K562 (cell line): ENCODE measurements around the gene THOC1. TPM values are rescaled to one million over a fixed set of nuclear protein-coding genes. Genes with fewer than 3 reads are reported as not detected.

Experiments
- ATAC-seq: fragments of 200-7000 bp; cut with Tn5 transposase; 3 replicates; pipeline ENCODE4 v1.9.1; 2020; ENCODE audit warnings: moderate library complexity
- BruUV-seq: library from RNA; stranded (reverse); fragments of 400-500 nt; replicated peaks from 2 replicates; lab custom pipeline; 2021; lab: Mats Ljungman, UMichigan
- CTCF ChIA-PET: fragments of 300-600 bp; formaldehyde crosslinking; extraction: SDS; loops from one replicate; lab custom pipeline; 2021; ENCODE audit warnings: low intra/inter-chr PET ratio; lab: Yijun Ruan, JAX
- POLR2A ChIA-PET: fragments of 300-600, 350-650 bp; sonication (Branson Sonifier 250); formaldehyde crosslinking; extraction: SDS; loops from one replicate; lab custom pipeline; 2021; ENCODE audit warnings: antibody characterized with exemption, inconsistent platforms; lab: Yijun Ruan, JAX
- DNase-seq, 4 experiments: peaks; one replicate each; pipeline versions ENCODE4 v3.0.0 to v3.0.0-alpha.2; 2011 to 2018; ENCODE audit warnings: low spot score in 3 of 4, mixed read lengths in 3 of 4; ENCODE audit errors: extremely low read depth in 1 of 4
- FAIRE-seq: peaks from 2 replicates; lab custom pipeline; 2011; peaks lifted over from hg19 to GRCh38; lab: Jason Lieb, UNC
- H2AFZ ChIP-seq: 2 replicates; pipeline ENCODE4 v1.6.0; 2011; ENCODE audit warnings: low read depth, low read length, control low read depth, inconsistent platforms
- H3K27ac ChIP-seq: fragments of 200-600 bp; 3 replicates; pipeline ENCODE4 v1.8.0; 2011; ENCODE audit warnings: low read depth, mild to moderate bottlenecking, control low read depth, inconsistent platforms, low read length, moderate library complexity, mixed read lengths; ENCODE audit errors: extremely low read depth
- H3K27me3 ChIP-seq, 2 experiments: fragments of 300-600 bp in 1 of 2; 2 replicates in 1 of 2; 3 replicates in 1 of 2; pipeline versions ENCODE4 v1.6.0 to v1.8.0; 2011; ENCODE audit warnings: inconsistent platforms in 2 of 2, low read length in 2 of 2, mild to moderate bottlenecking in 1 of 2, mixed read lengths in 1 of 2, moderate library complexity in 1 of 2; ENCODE audit not compliant: control insufficient read depth in 2 of 2, insufficient read depth in 2 of 2
- H3K36me3 ChIP-seq: fragments of 300-600 bp; 3 replicates; pipeline ENCODE4 v1.8.0; 2011; ENCODE audit warnings: mild to moderate bottlenecking, low read length, inconsistent platforms; ENCODE audit not compliant: control insufficient read depth, insufficient read depth
- H3K4me1 ChIP-seq, 2 experiments: fragments of 200-600 bp in 1 of 2; replicated peaks in 1 of 2; 2 replicates in 1 of 2; 3 replicates in 1 of 2; pipeline versions ENCODE4 v1.5.1 to v1.8.0; 2011; ENCODE audit warnings: inconsistent platforms in 2 of 2, low read length in 2 of 2, mild to moderate bottlenecking in 1 of 2, mixed read lengths in 1 of 2, moderate library complexity in 1 of 2; ENCODE audit not compliant: control insufficient read depth in 2 of 2, insufficient read depth in 2 of 2
- H3K4me2 ChIP-seq: 2 replicates; pipeline ENCODE4 v1.6.1; 2011; ENCODE audit warnings: low read length, control low read depth, inconsistent platforms, mixed read lengths; ENCODE audit not compliant: insufficient read depth
- H3K4me3 ChIP-seq: fragments of 200-600 bp; sonication (generic), shearing (Covaris generic); 2 replicates; pipeline ENCODE4 v1.5.1; 2016; ENCODE audit warnings: control low read depth, inconsistent platforms
- H3K79me2 ChIP-seq: fragments of 200-600 bp; 3 replicates; pipeline ENCODE4 v1.8.0; 2011; ENCODE audit warnings: low read length, inconsistent platforms; ENCODE audit not compliant: control insufficient read depth, insufficient read depth
- H3K9ac ChIP-seq, 2 experiments: 2 replicates each; pipeline versions ENCODE4 v1.6.0 to v1.6.1; 2011; ENCODE audit warnings: low read depth in 2 of 2, low read length in 2 of 2, control low read depth in 1 of 2, inconsistent platforms in 1 of 2, mild to moderate bottlenecking in 1 of 2, mixed read lengths in 1 of 2; ENCODE audit not compliant: insufficient read depth in 1 of 2
- H3K9me1 ChIP-seq: one replicate; pipeline ENCODE4 v1.6.0; 2011; ENCODE audit warnings: inconsistent platforms, mild to moderate bottlenecking, low read length, moderate library complexity; ENCODE audit not compliant: control insufficient read depth, insufficient read depth
- H3K9me3 ChIP-seq: replicated peaks from 2 replicates; pipeline ENCODE4 v1.5.1; 2011; ENCODE audit warnings: low read depth, low read length, inconsistent platforms; ENCODE audit not compliant: control insufficient read depth, insufficient read depth
- H4K20me1 ChIP-seq: replicated peaks from 2 replicates; pipeline ENCODE4 v1.6.1; 2011; ENCODE audit warnings: low read length, inconsistent platforms, mixed read lengths; ENCODE audit not compliant: control insufficient read depth, insufficient read depth
- ATF2 ChIP-seq: sonication (generic); formaldehyde crosslinking; IDR thresholded peaks from 2 replicates; pipeline ENCODE4 v1.8.1; 2022; ENCODE audit warnings: missing genetic modification reagents
- BCL6 ChIP-seq: fragments of 250-450 bp; sonication (Bioruptor Pico); IDR thresholded peaks from 2 replicates; pipeline ENCODE4 v1.4.0; 2020
- BRF1 ChIP-seq: IDR thresholded peaks from 3 replicates; pipeline ENCODE4 v1.6.1; 2011; ENCODE audit warnings: borderline replicate concordance, mild to moderate bottlenecking; ENCODE audit not compliant: insufficient read length; ENCODE audit errors: extremely low read depth
- CBX1 ChIP-seq: sonication (generic); IDR thresholded peaks from 2 replicates; pipeline ENCODE4 v1.6.1; 2016; ENCODE audit warnings: antibody characterized with exemption, low read depth, mild to moderate bottlenecking
- CEBPB ChIP-seq: fragments of 450-650 bp; IDR thresholded peaks from 2 replicates; pipeline ENCODE4 v1.6.1; 2016; ENCODE audit warnings: missing genetic modification characterization, missing compliant biosample characterization
- CEBPG ChIP-seq, 3 experiments: fragments of 200-800 bp in 1 of 3; sonication (Bioruptor generic) in 1 of 3; sonication (generic) in 1 of 3; formaldehyde crosslinking in 1 of 3; IDR thresholded peaks in 2 of 3; conservative IDR thresholded peaks in 1 of 3; 2 replicates each; pipeline versions ENCODE4 v1.6.1 to v1.8.0; 2016 to 2022; ENCODE audit warnings: missing compliant biosample characterization in 2 of 3, missing genetic modification characterization in 2 of 3, mild to moderate bottlenecking in 1 of 3, missing genetic modification reagents in 1 of 3
- DDX20 ChIP-seq: fragments of 450-650 bp; IDR thresholded peaks from 2 replicates; pipeline ENCODE4 v1.6.1; 2016; ENCODE audit warnings: missing genetic modification characterization, low read depth, mild to moderate bottlenecking, missing compliant biosample characterization, moderate library complexity
- DMBX1 ChIP-seq: fragments of 250-450 bp; sonication (Bioruptor Pico); IDR thresholded peaks from 2 replicates; pipeline ENCODE4 v1.8.0; 2022; ENCODE audit warnings: inconsistent platforms, mild to moderate bottlenecking, moderate library complexity, borderline replicate concordance
- EP300 ChIP-seq: IDR thresholded peaks from 2 replicates; pipeline ENCODE4 v1.6.1; 2012; ENCODE audit warnings: low read length, improper control_type of control experiment
- ESRRA ChIP-seq: fragments of 450-650 bp; IDR thresholded peaks from 2 replicates; pipeline ENCODE4 v1.6.1; 2014; ENCODE audit warnings: low read depth, mild to moderate bottlenecking, moderate library complexity, borderline replicate concordance
- HSF4 ChIP-seq: fragments of 250-450 bp; sonication (Bioruptor Pico); IDR thresholded peaks from 2 replicates; pipeline ENCODE4 v2.1.2; 2022; ENCODE audit warnings: mild to moderate bottlenecking, moderate library complexity, borderline replicate concordance
- IRF2 ChIP-seq: sonication (generic); formaldehyde crosslinking; IDR thresholded peaks from 2 replicates; pipeline ENCODE4 v1.8.1; 2022; ENCODE audit warnings: mild to moderate bottlenecking, missing genetic modification reagents
- MAFG ChIP-seq: fragments of 450-650 bp; conservative IDR thresholded peaks from 2 replicates; pipeline ENCODE4 v1.6.1; 2016; ENCODE audit warnings: missing genetic modification characterization, missing compliant biosample characterization
- NCOA4 ChIP-seq: fragments of 450-650 bp; IDR thresholded peaks from 2 replicates; pipeline ENCODE4 v1.6.1; 2018; ENCODE audit warnings: mild to moderate bottlenecking; ENCODE audit not compliant: partially characterized antibody
- SIN3A ChIP-seq, 2 experiments: fragments of 150-350 bp in 1 of 2; IDR thresholded peaks; 2 replicates each; pipeline ENCODE4 v1.6.1; 2011 to 2016; ENCODE audit warnings: borderline replicate concordance in 2 of 2, low read depth in 2 of 2, low read length in 2 of 2, mild to moderate bottlenecking in 2 of 2, moderate library complexity in 2 of 2; ENCODE audit not compliant: control insufficient read depth in 1 of 2
- SOX6 ChIP-seq: fragments of 450-650 bp; IDR thresholded peaks from 2 replicates; pipeline ENCODE4 v1.6.1; 2014; ENCODE audit warnings: mild to moderate bottlenecking
- VEZF1 ChIP-seq: fragments of 200-800 bp; sonication (Bioruptor generic); IDR thresholded peaks from 2 replicates; pipeline ENCODE4 v1.6.1; 2017; ENCODE audit warnings: missing genetic modification characterization, missing compliant biosample characterization
- ZNF239 ChIP-seq: fragments of 250-450 bp; sonication (Bioruptor Pico); IDR thresholded peaks from 2 replicates; pipeline ENCODE4 v1.4.0; 2020; ENCODE audit warnings: mild to moderate bottlenecking
- ZNF3 ChIP-seq: fragments of 250-450 bp; sonication (Bioruptor Pico); IDR thresholded peaks from 2 replicates; pipeline ENCODE4 v1.5.0; 2021; ENCODE audit warnings: mild to moderate bottlenecking, moderate library complexity
- ZNF384 ChIP-seq: IDR thresholded peaks from 2 replicates; pipeline ENCODE4 v1.6.1; 2012; ENCODE audit warnings: low read depth, low read length, improper control_type of control experiment
- ZNF717 ChIP-seq: fragments of 250-450 bp; sonication (Bioruptor Pico); IDR thresholded peaks from 2 replicates; pipeline ENCODE4 v1.5.0; 2021
- ZNF780A ChIP-seq: fragments of 250-450 bp; sonication (Bioruptor Pico); IDR thresholded peaks from 2 replicates; pipeline ENCODE4 v1.5.0; 2021; ENCODE audit warnings: mild to moderate bottlenecking
- ZNF830 ChIP-seq: fragments of 250-450 bp; sonication (Bioruptor Pico); IDR thresholded peaks from 2 replicates; pipeline ENCODE4 v1.5.0; 2021; ENCODE audit warnings: mild to moderate bottlenecking
- WGBS: fragments of 100-300 bp; shearing (Covaris generic); methylation state at CpG from one replicate; pipeline ENCODE4 v1.1.6; 2016; ENCODE audit warnings: low coverage, mixed read lengths; ENCODE audit not compliant: insufficient coverage; ENCODE audit errors: missing lambda C conversion rate; 5-methylcytosine and 5-hydroxymethylcytosine counted together
- in situ Hi-C: fragments of 300-500 bp; cut with MboI; formaldehyde crosslinking; loops from 4 replicates; pipeline ENCODE4 v1.15.0; 2018; ENCODE audit warnings: inconsistent platforms, mixed read lengths
- intact Hi-C: fragments of 100-400 bp; cut with micrococcal nuclease; formaldehyde crosslinking; loops from 2 replicates; pipeline ENCODE4 v1.14.2; 2022
- polyA plus RNA-seq, 8 experiments: library from polyadenylated mRNA; depleted of rRNA in 4 of 8; stranded (reverse) in 5 of 8; unstranded in 3 of 8; fragments of >200 nt; fragmentation: Nextera tagmentation in 2 of 8; fragmentation: Illumina TruSeq in 1 of 8; extraction: Ambion mirVana in 2 of 8; extraction: Trizol in 1 of 8; gene quantifications; 2 replicates each; pipeline versions ENCODE4 v1.2.1 to v1.2.3, GENCODE V29; 2011 to 2014; ENCODE audit warnings: inconsistent platforms in 1 of 8, missing spikeins in 1 of 8
- total RNA-seq, 7 experiments: library from RNA; depleted of rRNA in 6 of 7; stranded (reverse); fragments of >200 nt in 6 of 7; fragmentation: Illumina TruSeq in 2 of 7; extraction: Trizol in 2 of 7; gene quantifications; 2 replicates each; pipeline versions ENCODE4 v1.2.1 to v1.2.3, GENCODE V29; 2011 to 2021; ENCODE audit warnings: low replicate concordance in 1 of 7

The THOC1 gene
- total and polyA plus RNA-seq, 9 of the 15 experiments (the other 6 are each of a cell fraction or from before 2014, with no cell fraction given), result 71.1 to 143 (median 107) TPM

GRCh38 chr18:227374-227773 lies 40.5 kb downstream of the THOC1 start:
- Histone ChIP-seq H3K79me2 (no peaks in the 10 kb centered on the region), H3K27ac (no peak overlapping the region), H3K9me1 (no peaks in the 10 kb centered on the region), H2AFZ (no peak overlapping the region), H3K27me3 (no peaks in the 10 kb centered on the region), H3K9ac (no peak overlapping the region), H3K4me3 (no peak overlapping the region), H3K4me2 (no peak overlapping the region), H3K9me3 (no peaks in the 10 kb centered on the region), H3K4me1 (no peaks in the 10 kb centered on the region), H3K36me3 (peaks cover 67% of the 10 kb centered on the region), H4K20me1 (no peaks in the 10 kb centered on the region)
- DNase-seq (no peak), FAIRE-seq (no peak), ATAC-seq (no peak)
- POLR2A ChIA-PET, result interaction anchor here (0.6 to 1.2 kb wide), 3 partner anchors 11 to 68 kb away, joined by 3 to 4 read pairs (median 3); no protein-coding TSS in a partner anchor
- whole genome bisulfite sequencing, result 84% methylated on average over 6 of the region's 6 CpGs
- intact Hi-C loops (no loop called here), in situ Hi-C loops (no loop called here)
- CTCF ChIA-PET, result no interaction called here
- BruUV-seq, result no TSS peak
- TF ChIP-seq NCOA4 (no peak), BRF1 (no peak), ATF2 (CRISPR knock-in tag) (no peak), ZNF780A (CRISPR knock-in tag) (no peak), MAFG (tag) (no peak), DDX20 (tag) (no peak), ZNF384 (no peak), HSF4 (CRISPR knock-in tag) (no peak), ZNF717 (CRISPR knock-in tag) (no peak), SIN3A (IDR thresholded peaks at IDR 0.05; ENCODE audit: borderline replicate concordance in 2 of 2, control insufficient read depth in 1 of 2, low read depth in 2 of 2, low read length in 2 of 2) (no peak), CEBPB (tag) (peak; percentile 69), VEZF1 (no peak), ZNF3 (CRISPR knock-in tag) (no peak), IRF2 (CRISPR knock-in tag) (no peak), BCL6 (CRISPR knock-in tag) (no peak), ZNF239 (no peak), CEBPG (CRISPR knock-in tag; IDR thresholded peaks at IDR 0.05) (0 out of 2 replicates have a peak, but pooled peaks have one; percentile 18), CEBPG (tag; conservative IDR thresholded peaks at IDR 0.05 in 1 of 2, IDR thresholded peaks at IDR 0.05 in 1 of 2) (peak; percentile 83 to 86), EP300 (no peak), CBX1 (no peak), ESRRA (peak; percentile 95), SOX6 (peak; percentile 25; the same call in 1 of the 2 replicates), DMBX1 (no peak), ZNF830 (CRISPR knock-in tag) (no peak)
